HEK293 (cell line): ENCODE data around the gene GTF2A1L.

Experiments
- CTCF ChIA-PET: fragments of 350-600 bp; formaldehyde crosslinking; extraction: SDS; loops from one replicate; lab custom pipeline; 2021; ENCODE audit warnings: antibody characterized with exemption; lab: Yijun Ruan, JAX
- POLR2A ChIA-PET: fragments of 300-600 bp; formaldehyde crosslinking; extraction: SDS; loops from one replicate; lab custom pipeline; 2020; ENCODE audit warnings: antibody characterized with exemption, inconsistent platforms; lab: Yijun Ruan, JAX
- H3K27ac ChIP-seq: fragments of 200-500 bp; sonication (Bioruptor generic); 2 replicates; pipeline ENCODE4 v1.5.1; 2014; ENCODE audit warnings: low read depth, low read length, control low read depth, inconsistent platforms; ENCODE audit errors: extremely low read depth
- H3K36me3 ChIP-seq, 2 experiments: fragments of 200-500 bp in 1 of 2; sonication (Bioruptor generic) in 1 of 2; 1 replicate in 1 of 2; 2 replicates in 1 of 2; pipeline ENCODE4 v1.5.1; 2014 to 2017; ENCODE audit warnings: inconsistent platforms in 2 of 2, low read length in 2 of 2; ENCODE audit not compliant: control insufficient read depth in 2 of 2, insufficient read depth in 1 of 2
- H3K4me1 ChIP-seq: fragments of 200-500 bp; sonication (Bioruptor generic); 2 replicates; pipeline ENCODE4 v1.5.1; 2014; ENCODE audit warnings: mild to moderate bottlenecking, low read length, inconsistent platforms; ENCODE audit not compliant: control insufficient read depth, insufficient read depth
- H3K4me3 ChIP-seq: 2 replicates; pipeline ENCODE4 v1.5.1; 2011; ENCODE audit warnings: low read depth, mild to moderate bottlenecking, control low read depth, low read length, moderate library complexity
- H3K9me3 ChIP-seq: fragments of 200-500 bp; sonication (Bioruptor generic); 2 replicates; pipeline ENCODE4 v1.5.1; 2014; ENCODE audit warnings: low read depth, low read length, inconsistent platforms; ENCODE audit not compliant: control insufficient read depth, insufficient read depth
- GLI2 ChIP-seq: fragments of 450-650 bp; formaldehyde crosslinking; IDR thresholded peaks from 2 replicates; pipeline ENCODE4; 2017; ENCODE audit warnings: missing biosample characterization, missing genetic modification characterization, low read depth, borderline replicate concordance
- GLIS1 ChIP-seq: fragments of 450-650 bp; formaldehyde crosslinking; IDR thresholded peaks from 2 replicates; pipeline ENCODE4 v1.5.1; 2016; ENCODE audit warnings: missing biosample characterization, missing genetic modification characterization
- MZF1 ChIP-seq: fragments of 450-650 bp; formaldehyde crosslinking; IDR thresholded peaks from 2 replicates; pipeline ENCODE4 v1.5.1; 2017; ENCODE audit warnings: missing biosample characterization, missing genetic modification characterization, borderline replicate concordance
- TSHZ1 ChIP-seq: fragments of 450-650 bp; formaldehyde crosslinking; IDR thresholded peaks from 2 replicates; pipeline ENCODE4 v1.5.1; 2016; ENCODE audit warnings: missing biosample characterization, missing genetic modification characterization, borderline replicate concordance
- ZEB2 ChIP-seq: fragments of 450-650 bp; formaldehyde crosslinking; IDR thresholded peaks from 2 replicates; pipeline ENCODE4 v1.5.1; 2016; ENCODE audit warnings: missing biosample characterization, missing genetic modification characterization
- ZFP69B ChIP-seq: fragments of 450-650 bp; formaldehyde crosslinking; IDR thresholded peaks from 2 replicates; pipeline ENCODE4 v1.5.1; 2016; ENCODE audit warnings: missing biosample characterization, missing genetic modification characterization
- ZNF133 ChIP-seq: fragments of 450-650 bp; formaldehyde crosslinking; IDR thresholded peaks from 2 replicates; pipeline ENCODE4 v1.5.1; 2016; ENCODE audit warnings: missing biosample characterization, missing genetic modification characterization
- ZNF223 ChIP-seq: fragments of 450-650 bp; formaldehyde crosslinking; IDR thresholded peaks from 2 replicates; pipeline ENCODE4 v1.5.1; 2016; ENCODE audit warnings: missing biosample characterization, missing genetic modification characterization
- ZNF311 ChIP-seq: fragments of 450-650 bp; formaldehyde crosslinking; IDR thresholded peaks from 2 replicates; pipeline ENCODE4 v1.5.1; 2017; ENCODE audit warnings: missing biosample characterization, missing genetic modification characterization, borderline replicate concordance
- ZNF48 ChIP-seq: fragments of 450-650 bp; formaldehyde crosslinking; IDR thresholded peaks from 2 replicates; pipeline ENCODE4 v1.5.1; 2016; ENCODE audit warnings: missing biosample characterization, missing genetic modification characterization
- ZNF660 ChIP-seq: fragments of 450-650 bp; IDR thresholded peaks from 2 replicates; pipeline ENCODE4 v1.5.1; 2018; ENCODE audit warnings: missing biosample characterization, mild to moderate bottlenecking, missing genetic modification characterization
- ZNF664 ChIP-seq: fragments of 450-650 bp; formaldehyde crosslinking; IDR thresholded peaks from 2 replicates; pipeline ENCODE4 v1.5.1; 2016; ENCODE audit warnings: missing biosample characterization, missing genetic modification characterization
- ZNF837 ChIP-seq: fragments of 450-650 bp; formaldehyde crosslinking; IDR thresholded peaks from 2 replicates; pipeline ENCODE4 v1.5.1; 2016; ENCODE audit warnings: missing biosample characterization, missing genetic modification characterization
- ZNF843 ChIP-seq: fragments of 450-650 bp; formaldehyde crosslinking; IDR thresholded peaks from 2 replicates; pipeline ENCODE4 v1.5.1; 2016; ENCODE audit warnings: missing biosample characterization, missing genetic modification characterization
- TF ChIP-seq, protein P1 (sequence below): fragments of 450-650 bp; formaldehyde crosslinking; IDR thresholded peaks from 2 replicates; pipeline ENCODE4 v1.5.1; 2017; ENCODE audit warnings: missing biosample characterization, missing genetic modification characterization
- TF ChIP-seq, protein P2 (sequence below): IDR thresholded peaks from 2 replicates; pipeline ENCODE4 v1.6.1; 2011; ENCODE audit warnings: mild to moderate bottlenecking, low read depth, low read length, borderline replicate concordance
- TF ChIP-seq, protein P3 (sequence below): fragments of 450-650 bp; formaldehyde crosslinking; IDR thresholded peaks from 2 replicates; pipeline ENCODE4 v1.5.1; 2017; ENCODE audit warnings: missing biosample characterization, missing genetic modification characterization
- TF ChIP-seq, protein P4 (sequence below): fragments of 450-650 bp; formaldehyde crosslinking; IDR thresholded peaks from 2 replicates; pipeline ENCODE4 v1.5.1; 2016; ENCODE audit warnings: missing biosample characterization, missing genetic modification characterization
- TF ChIP-seq, protein P5 (sequence below): fragments of 450-650 bp; formaldehyde crosslinking; IDR thresholded peaks from 2 replicates; pipeline ENCODE4 v1.5.1; 2016; ENCODE audit warnings: missing biosample characterization, missing genetic modification characterization
- TF ChIP-seq, protein P6 (sequence below): fragments of 450-650 bp; IDR thresholded peaks from 2 replicates; pipeline ENCODE4 v1.5.1; 2018; ENCODE audit warnings: missing biosample characterization, missing genetic modification characterization

GTF2A1L gene

GRCh38 chr2:48696881-48697280 is 79.2 kb downstream of the GTF2A1L start:
- H3K36me3 ChIP-seq = no peaks in the 10 kb centered on the region
- POLR2A ChIA-PET = no interaction called here
- H3K27ac ChIP-seq = no peak overlapping the region
- TF ChIP-seq TSHZ1 (tag by site-specific recombination) (no peak), ZNF223 (no peak), MZF1 (no peak), ZNF843 (no peak), GLI2 (tag by site-specific recombination) (no peak), ZNF48 (tag by site-specific recombination) (no peak)
- TF ChIP-seq, protein P1, sequence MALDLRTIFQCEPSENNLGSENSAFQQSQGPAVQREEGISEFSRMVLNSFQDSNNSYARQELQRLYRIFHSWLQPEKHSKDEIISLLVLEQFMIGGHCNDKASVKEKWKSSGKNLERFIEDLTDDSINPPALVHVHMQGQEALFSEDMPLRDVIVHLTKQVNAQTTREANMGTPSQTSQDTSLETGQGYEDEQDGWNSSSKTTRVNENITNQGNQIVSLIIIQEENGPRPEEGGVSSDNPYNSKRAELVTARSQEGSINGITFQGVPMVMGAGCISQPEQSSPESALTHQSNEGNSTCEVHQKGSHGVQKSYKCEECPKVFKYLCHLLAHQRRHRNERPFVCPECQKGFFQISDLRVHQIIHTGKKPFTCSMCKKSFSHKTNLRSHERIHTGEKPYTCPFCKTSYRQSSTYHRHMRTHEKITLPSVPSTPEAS (tag by site-specific recombination) = no peak
- TF ChIP-seq, protein P2, sequence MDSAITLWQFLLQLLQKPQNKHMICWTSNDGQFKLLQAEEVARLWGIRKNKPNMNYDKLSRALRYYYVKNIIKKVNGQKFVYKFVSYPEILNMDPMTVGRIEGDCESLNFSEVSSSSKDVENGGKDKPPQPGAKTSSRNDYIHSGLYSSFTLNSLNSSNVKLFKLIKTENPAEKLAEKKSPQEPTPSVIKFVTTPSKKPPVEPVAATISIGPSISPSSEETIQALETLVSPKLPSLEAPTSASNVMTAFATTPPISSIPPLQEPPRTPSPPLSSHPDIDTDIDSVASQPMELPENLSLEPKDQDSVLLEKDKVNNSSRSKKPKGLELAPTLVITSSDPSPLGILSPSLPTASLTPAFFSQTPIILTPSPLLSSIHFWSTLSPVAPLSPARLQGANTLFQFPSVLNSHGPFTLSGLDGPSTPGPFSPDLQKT = no peak
- no peaks in the 10 kb centered on the region for H3K9me3 ChIP-seq
- no peak overlapping the region for H3K4me3 ChIP-seq
- H3K4me1 ChIP-seq = no peaks in the 10 kb centered on the region
- CTCF ChIA-PET = no interaction called here

DNA sequence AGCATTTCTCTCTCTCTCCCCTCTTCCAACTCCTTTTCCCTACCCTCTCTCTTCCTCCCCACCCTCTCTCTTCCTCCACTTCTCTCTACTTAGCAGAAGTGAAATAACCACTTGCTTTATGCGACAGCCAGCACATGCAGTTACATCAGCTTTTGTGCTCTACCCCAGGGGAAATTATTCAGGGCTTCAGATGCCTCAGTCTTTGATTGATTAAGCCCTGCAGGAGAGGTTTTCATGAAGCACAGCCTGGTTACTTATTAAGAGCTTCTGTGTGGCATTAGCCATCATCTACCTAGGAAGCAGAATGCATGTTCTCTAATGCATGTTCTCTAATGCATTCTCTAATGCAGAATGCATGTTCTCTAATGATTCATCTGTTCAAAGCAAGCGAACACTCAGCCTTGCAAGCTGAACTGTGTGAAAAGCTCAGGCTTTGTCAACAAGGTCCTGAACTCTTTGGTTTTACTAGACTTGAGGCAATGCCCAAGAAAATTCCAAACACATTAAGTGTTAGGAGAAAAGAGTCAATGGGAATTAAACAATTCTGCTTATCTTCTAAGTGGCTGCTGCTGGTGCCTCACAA is 81.8 kb downstream of the GTF2A1L start:
- no peaks in the 10 kb centered on the region for H3K9me3 ChIP-seq
- no peaks in the 10 kb centered on the region for H3K36me3 ChIP-seq
- H3K4me3 ChIP-seq = no peak overlapping the region
- ChIA-PET CTCF (interaction anchor here (0.6 to 0.7 kb wide), 2 partner anchors 25 to 75 kb away, joined by 3 read pairs; no protein-coding TSS in a partner anchor), POLR2A (no interaction called here)
- H3K4me1 ChIP-seq = no peaks in the 10 kb centered on the region
- no peak for TF ChIP-seq ZNF48 (tag by site-specific recombination)
- no peak for TF ChIP-seq ZNF664 (tag by site-specific recombination)
- TF ChIP-seq ZNF133 = no peak
- TF ChIP-seq, protein P3, sequence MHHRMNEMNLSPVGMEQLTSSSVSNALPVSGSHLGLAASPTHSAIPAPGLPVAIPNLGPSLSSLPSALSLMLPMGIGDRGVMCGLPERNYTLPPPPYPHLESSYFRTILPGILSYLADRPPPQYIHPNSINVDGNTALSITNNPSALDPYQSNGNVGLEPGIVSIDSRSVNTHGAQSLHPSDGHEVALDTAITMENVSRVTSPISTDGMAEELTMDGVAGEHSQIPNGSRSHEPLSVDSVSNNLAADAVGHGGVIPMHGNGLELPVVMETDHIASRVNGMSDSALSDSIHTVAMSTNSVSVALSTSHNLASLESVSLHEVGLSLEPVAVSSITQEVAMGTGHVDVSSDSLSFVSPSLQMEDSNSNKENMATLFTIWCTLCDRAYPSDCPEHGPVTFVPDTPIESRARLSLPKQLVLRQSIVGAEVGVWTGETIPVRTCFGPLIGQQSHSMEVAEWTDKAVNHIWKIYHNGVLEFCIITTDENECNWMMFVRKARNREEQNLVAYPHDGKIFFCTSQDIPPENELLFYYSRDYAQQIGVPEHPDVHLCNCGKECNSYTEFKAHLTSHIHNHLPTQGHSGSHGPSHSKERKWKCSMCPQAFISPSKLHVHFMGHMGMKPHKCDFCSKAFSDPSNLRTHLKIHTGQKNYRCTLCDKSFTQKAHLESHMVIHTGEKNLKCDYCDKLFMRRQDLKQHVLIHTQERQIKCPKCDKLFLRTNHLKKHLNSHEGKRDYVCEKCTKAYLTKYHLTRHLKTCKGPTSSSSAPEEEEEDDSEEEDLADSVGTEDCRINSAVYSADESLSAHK (tag by site-specific recombination) = no peak
- no peak for TF ChIP-seq ZNF660 (tag by site-specific recombination)
- TF ChIP-seq ZNF311 (tag by site-specific recombination) = no peak
- TF ChIP-seq ZFP69B (tag by site-specific recombination) = no peak
- no peak for TF ChIP-seq ZEB2 (tag by site-specific recombination)
- TF ChIP-seq, protein P4, sequence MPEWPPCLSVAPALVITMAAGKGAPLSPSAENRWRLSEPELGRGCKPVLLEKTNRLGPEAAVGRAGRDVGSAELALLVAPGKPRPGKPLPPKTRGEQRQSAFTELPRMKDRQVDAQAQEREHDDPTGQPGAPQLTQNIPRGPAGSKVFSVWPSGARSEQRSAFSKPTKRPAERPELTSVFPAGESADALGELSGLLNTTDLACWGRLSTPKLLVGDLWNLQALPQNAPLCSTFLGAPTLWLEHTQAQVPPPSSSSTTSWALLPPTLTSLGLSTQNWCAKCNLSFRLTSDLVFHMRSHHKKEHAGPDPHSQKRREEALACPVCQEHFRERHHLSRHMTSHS (tag by site-specific recombination) = no peak
- TF ChIP-seq GLIS1 (tag by site-specific recombination) = no peak
- TF ChIP-seq, protein P5, sequence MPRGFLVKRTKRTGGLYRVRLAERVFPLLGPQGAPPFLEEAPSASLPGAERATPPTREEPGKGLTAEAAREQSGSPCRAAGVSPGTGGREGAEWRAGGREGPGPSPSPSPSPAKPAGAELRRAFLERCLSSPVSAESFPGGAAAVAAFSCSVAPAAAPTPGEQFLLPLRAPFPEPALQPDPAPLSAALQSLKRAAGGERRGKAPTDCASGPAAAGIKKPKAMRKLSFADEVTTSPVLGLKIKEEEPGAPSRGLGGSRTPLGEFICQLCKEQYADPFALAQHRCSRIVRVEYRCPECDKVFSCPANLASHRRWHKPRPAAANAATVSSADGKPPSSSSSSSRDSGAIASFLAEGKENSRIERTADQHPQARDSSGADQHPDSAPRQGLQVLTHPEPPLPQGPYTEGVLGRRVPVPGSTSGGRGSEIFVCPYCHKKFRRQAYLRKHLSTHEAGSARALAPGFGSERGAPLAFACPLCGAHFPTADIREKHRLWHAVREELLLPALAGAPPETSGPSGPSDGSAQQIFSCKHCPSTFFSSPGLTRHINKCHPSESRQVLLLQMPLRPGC = no peak
- TF ChIP-seq ZNF837 (tag by site-specific recombination) = no peak
- no peak for TF ChIP-seq GLI2 (tag by site-specific recombination)
- TF ChIP-seq, protein P6, sequence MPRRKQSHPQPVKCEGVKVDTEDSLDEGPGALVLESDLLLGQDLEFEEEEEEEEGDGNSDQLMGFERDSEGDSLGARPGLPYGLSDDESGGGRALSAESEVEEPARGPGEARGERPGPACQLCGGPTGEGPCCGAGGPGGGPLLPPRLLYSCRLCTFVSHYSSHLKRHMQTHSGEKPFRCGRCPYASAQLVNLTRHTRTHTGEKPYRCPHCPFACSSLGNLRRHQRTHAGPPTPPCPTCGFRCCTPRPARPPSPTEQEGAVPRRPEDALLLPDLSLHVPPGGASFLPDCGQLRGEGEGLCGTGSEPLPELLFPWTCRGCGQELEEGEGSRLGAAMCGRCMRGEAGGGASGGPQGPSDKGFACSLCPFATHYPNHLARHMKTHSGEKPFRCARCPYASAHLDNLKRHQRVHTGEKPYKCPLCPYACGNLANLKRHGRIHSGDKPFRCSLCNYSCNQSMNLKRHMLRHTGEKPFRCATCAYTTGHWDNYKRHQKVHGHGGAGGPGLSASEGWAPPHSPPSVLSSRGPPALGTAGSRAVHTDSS = no peak
- no peak overlapping the region for H3K27ac ChIP-seq
